PC-3 (cell line): ENCODE measurements around the gene ITGAV. TPM values are rescaled to one million over a fixed set of nuclear protein-coding genes. Genes with fewer than 3 reads are reported as not detected.

Experiments used
- ATAC-seq: fragments of 200-7000 bp; cut with Tn5 transposase; 2 replicates; pipeline ENCODE4 v1.9.1; 2020; ENCODE audit warnings: mild to moderate bottlenecking, moderate library complexity
- BruUV-seq: library from RNA; stranded (reverse); fragments of 400-500 nt; replicated peaks from 2 replicates; lab custom pipeline; 2021; lab: Mats Ljungman, UMichigan
- CTCF ChIA-PET: fragments of 300-600 bp; sonication (Branson Sonifier 250); formaldehyde crosslinking; loops from one replicate; lab custom pipeline; 2022; ENCODE audit warnings: antibody characterized with exemption; lab: Charles Lee
- POLR2A ChIA-PET: fragments of 300-600 bp; sonication (Branson Sonifier 250); formaldehyde crosslinking; loops from one replicate; lab custom pipeline; 2022; ENCODE audit warnings: antibody characterized with exemption; ENCODE audit not compliant: unreplicated experiment; lab: Charles Lee
- DNase-seq: peaks from one replicate; pipeline ENCODE4 v3.0.0-alpha.2; 2015
- H2AFZ ChIP-seq: fragments of 300-600 bp; sonication (generic); 2 replicates; pipeline ENCODE4 v1.6.0; 2016; ENCODE audit warnings: antibody characterized with exemption, low read length
- H3F3A ChIP-seq: fragments of 300-600 bp; sonication (generic); one replicate; pipeline ENCODE4 v1.6.0; 2017; ENCODE audit warnings: antibody characterized with exemption, low read length, control low read depth, mild to moderate bottlenecking; ENCODE audit not compliant: unreplicated experiment
- H3K27ac ChIP-seq: fragments of 300-600 bp; sonication (generic); 2 replicates; pipeline ENCODE4 v1.5.1; 2016; ENCODE audit warnings: mild to moderate bottlenecking, low read length
- H3K27me3 ChIP-seq: fragments of 300-600 bp; sonication (generic); 2 replicates; pipeline ENCODE4 v1.6.1; 2016; ENCODE audit warnings: low read length, mixed read lengths
- H3K36me3 ChIP-seq: fragments of 300-600 bp; sonication (generic); 2 replicates; pipeline ENCODE4 v1.6.1; 2016; ENCODE audit warnings: low read depth, mixed run types, low read length, mixed read lengths
- H3K4me1 ChIP-seq: fragments of 300-600 bp; sonication (generic); 2 replicates; pipeline ENCODE4 v1.5.1; 2016; ENCODE audit warnings: low read length; ENCODE audit not compliant: insufficient read depth
- H3K4me2 ChIP-seq: fragments of 300-600 bp; sonication (generic); 2 replicates; pipeline ENCODE4 v1.6.0; 2016; ENCODE audit warnings: low read length
- H3K4me3 ChIP-seq: fragments of 300-600 bp; sonication (generic); 2 replicates; pipeline ENCODE4 v1.5.1; 2016; ENCODE audit warnings: mild to moderate bottlenecking, low read length, mixed read lengths
- H3K79me2 ChIP-seq: fragments of 300-600 bp; sonication (generic); 2 replicates; pipeline ENCODE4 v1.6.1; 2017; ENCODE audit warnings: low read length, mixed read lengths
- H3K9ac ChIP-seq: fragments of 300-600 bp; sonication (generic); 2 replicates; pipeline ENCODE4 v1.6.0; 2016; ENCODE audit warnings: mild to moderate bottlenecking, low read length
- H3K9me2 ChIP-seq: fragments of 300-600 bp; sonication (generic); replicated peaks from 2 replicates; pipeline ENCODE4 v1.6.1; 2016; ENCODE audit warnings: mixed run types, low read length, mixed read lengths
- H3K9me3 ChIP-seq: fragments of 300-600 bp; sonication (generic); 2 replicates; pipeline ENCODE4 v1.6.1; 2016; ENCODE audit warnings: low read length, mixed read lengths
- H4K20me1 ChIP-seq: fragments of 300-600 bp; sonication (generic); 2 replicates; pipeline ENCODE4 v1.6.1; 2016; ENCODE audit warnings: low read length, mixed read lengths
- EZH2 ChIP-seq: fragments of 300-600 bp; sonication (generic); IDR thresholded peaks from one replicate; pipeline ENCODE4 v1.6.1; 2017; ENCODE audit warnings: antibody characterized with exemption, mild to moderate bottlenecking, low read length; ENCODE audit not compliant: unreplicated experiment
- EZH2phosphoT487 ChIP-seq: fragments of 300-600 bp; sonication (generic); IDR thresholded peaks from 2 replicates; pipeline ENCODE4 v1.6.1; 2018; ENCODE audit warnings: mild to moderate bottlenecking, antibody characterized with exemption, low read length, borderline replicate concordance
- intact Hi-C: fragments of 100-400 bp; cut with micrococcal nuclease; formaldehyde crosslinking; loops from 2 replicates; pipeline ENCODE4 v1.9.0; 2023
- total RNA-seq: library from RNA; depleted of rRNA; stranded (reverse); fragments of >200 nt; gene quantifications from 2 replicates; pipeline ENCODE4 v1.2.3, GENCODE V29; 2014
- TF ChIP-seq, protein P1 (sequence below): fragments of 300-600 bp; sonication (generic); conservative IDR thresholded peaks from 2 replicates; pipeline ENCODE4 v1.5.1; 2017; ENCODE audit warnings: antibody characterized with exemption, low read depth, mild to moderate bottlenecking, low read length

ITGAV gene
- total RNA-seq, 1 experiment from 2014 or later: 23.5 TPM

DNA sequence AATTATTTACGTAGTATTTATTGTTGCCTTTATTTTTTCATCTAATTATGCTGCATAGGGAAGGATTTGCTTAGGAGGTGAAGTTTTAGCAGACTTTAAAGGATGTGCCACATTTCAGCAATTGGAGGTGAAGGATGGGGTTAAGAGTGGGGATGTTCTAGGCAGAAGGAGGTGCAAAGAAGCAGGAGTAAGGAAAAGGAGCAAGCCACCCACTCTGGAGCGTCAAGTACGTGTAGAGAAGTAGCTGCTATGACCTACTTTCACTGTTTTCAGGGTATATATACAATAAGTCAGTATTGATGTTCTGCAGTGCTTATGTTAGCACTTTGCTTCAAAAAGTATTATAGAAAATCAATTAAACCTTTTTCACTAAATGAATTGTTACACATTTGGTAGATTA lies 34.4 kb downstream of the ITGAV start:
- Histone ChIP-seq H3K4me2 (no peak overlapping the region), H3K9me2 (no peaks in the 10 kb centered on the region), H3K27me3 (no peaks in the 10 kb centered on the region), H3K27ac (no peak overlapping the region), H2AFZ (no peak overlapping the region), H3K4me1 (no peaks in the 10 kb centered on the region), H4K20me1 (no peaks in the 10 kb centered on the region), H3F3A (no peaks in the 10 kb centered on the region), H3K79me2 (no peaks in the 10 kb centered on the region), H3K36me3 (no peaks in the 10 kb centered on the region), H3K4me3 (no peak overlapping the region), H3K9me3 (no peaks in the 10 kb centered on the region), H3K9ac (no peak overlapping the region)
- ChIA-PET POLR2A (interaction anchor here (0.7 kb wide), 1 partner anchor 80 kb away, joined by 3 read pairs; no protein-coding TSS in a partner anchor), CTCF (no interaction called here)
- intact Hi-C loops: no loop called here
- TF ChIP-seq EZH2phosphoT487 (no peak), EZH2 (no peak)
- TF ChIP-seq, protein P1, sequence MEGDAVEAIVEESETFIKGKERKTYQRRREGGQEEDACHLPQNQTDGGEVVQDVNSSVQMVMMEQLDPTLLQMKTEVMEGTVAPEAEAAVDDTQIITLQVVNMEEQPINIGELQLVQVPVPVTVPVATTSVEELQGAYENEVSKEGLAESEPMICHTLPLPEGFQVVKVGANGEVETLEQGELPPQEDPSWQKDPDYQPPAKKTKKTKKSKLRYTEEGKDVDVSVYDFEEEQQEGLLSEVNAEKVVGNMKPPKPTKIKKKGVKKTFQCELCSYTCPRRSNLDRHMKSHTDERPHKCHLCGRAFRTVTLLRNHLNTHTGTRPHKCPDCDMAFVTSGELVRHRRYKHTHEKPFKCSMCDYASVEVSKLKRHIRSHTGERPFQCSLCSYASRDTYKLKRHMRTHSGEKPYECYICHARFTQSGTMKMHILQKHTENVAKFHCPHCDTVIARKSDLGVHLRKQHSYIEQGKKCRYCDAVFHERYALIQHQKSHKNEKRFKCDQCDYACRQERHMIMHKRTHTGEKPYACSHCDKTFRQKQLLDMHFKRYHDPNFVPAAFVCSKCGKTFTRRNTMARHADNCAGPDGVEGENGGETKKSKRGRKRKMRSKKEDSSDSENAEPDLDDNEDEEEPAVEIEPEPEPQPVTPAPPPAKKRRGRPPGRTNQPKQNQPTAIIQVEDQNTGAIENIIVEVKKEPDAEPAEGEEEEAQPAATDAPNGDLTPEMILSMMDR: no peak
- DNase-seq (no peak), ATAC-seq (no peak)
- BruUV-seq: no TSS peak

DNA sequence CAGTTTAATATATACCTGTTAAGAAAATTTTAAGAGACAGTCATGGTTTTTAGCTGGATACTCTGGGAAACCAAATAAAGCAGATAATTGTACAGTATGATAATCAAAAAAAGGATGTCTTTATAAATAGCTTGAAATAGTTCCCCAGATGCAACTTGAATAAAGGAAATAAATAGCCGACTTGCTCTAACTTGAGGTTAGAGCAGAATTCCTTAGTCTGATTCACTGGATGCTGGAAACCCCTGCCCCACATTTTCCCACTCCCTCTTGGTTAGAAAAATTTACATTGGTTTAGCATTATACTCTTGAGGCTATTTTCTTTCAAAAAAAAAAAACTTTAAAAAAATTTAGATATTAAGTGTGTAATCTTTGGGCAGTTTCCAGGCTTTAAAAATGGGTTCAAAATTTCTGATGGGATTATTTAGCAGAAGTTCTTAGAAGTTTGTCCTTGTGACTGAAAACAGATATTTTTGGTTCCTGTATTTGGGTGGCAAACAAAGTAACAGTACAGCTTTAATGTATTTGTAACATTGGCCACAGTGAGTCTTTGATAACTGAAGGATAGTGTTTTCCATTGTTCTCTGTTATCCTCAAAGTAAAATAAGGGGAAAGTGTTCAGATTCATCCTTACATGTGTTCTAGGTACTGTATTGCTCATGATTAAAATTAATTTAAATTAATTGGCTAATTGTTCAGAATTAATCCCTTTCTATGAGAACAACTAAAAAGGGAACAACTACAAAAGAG lies 39.6 kb downstream of the ITGAV start:
- no peak for ATAC-seq
- Histone ChIP-seq H3K79me2 (no peaks in the 10 kb centered on the region), H3K4me2 (no peak overlapping the region), H3K4me1 (no peaks in the 10 kb centered on the region), H3K9me2 (no peaks in the 10 kb centered on the region), H3K27ac (no peak overlapping the region), H3K9me3 (no peaks in the 10 kb centered on the region), H3K4me3 (no peak overlapping the region), H4K20me1 (no peaks in the 10 kb centered on the region), H3K36me3 (no peaks in the 10 kb centered on the region), H2AFZ (no peak overlapping the region), H3K27me3 (no peaks in the 10 kb centered on the region), H3F3A (no peaks in the 10 kb centered on the region), H3K9ac (no peak overlapping the region)
- ChIA-PET POLR2A (no interaction called here), CTCF (no interaction called here)
- no TSS peak for BruUV-seq
- no peak for DNase-seq
- intact Hi-C loops: no loop called here
- no peak for TF ChIP-seq EZH2
- TF ChIP-seq, protein P1: no peak
- TF ChIP-seq EZH2phosphoT487: no peak

DNA sequence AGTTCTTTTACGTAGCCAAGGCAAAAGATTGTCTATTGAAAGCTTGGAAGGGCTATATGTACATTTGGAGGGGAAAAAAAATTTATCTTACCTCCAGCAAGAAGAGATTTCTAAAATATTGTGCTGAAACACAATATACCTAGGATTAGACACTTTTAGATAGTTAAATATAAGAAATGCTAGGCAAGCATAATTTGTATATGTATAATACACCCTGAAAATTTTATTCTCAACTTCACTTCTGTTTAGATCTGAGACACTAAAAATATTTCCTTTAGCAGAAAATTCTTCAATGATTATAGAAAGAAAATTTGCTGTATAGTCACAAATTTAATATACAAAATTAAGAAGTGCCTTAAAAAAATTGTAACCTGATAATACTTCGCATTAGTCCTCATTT lies 42.6 kb downstream of the ITGAV start:
- no peak for ATAC-seq
- TF ChIP-seq, protein P1: no peak
- TF ChIP-seq EZH2: no peak
- TF ChIP-seq EZH2phosphoT487: no peak
- H3K27me3 ChIP-seq: no peaks in the 10 kb centered on the region
- intact Hi-C loops: no loop called here
- no peaks in the 10 kb centered on the region for H3K36me3 ChIP-seq
- POLR2A ChIA-PET: no interaction called here
- H3K4me2 ChIP-seq: no peak overlapping the region
- no peak overlapping the region for H3K4me3 ChIP-seq
- no peaks in the 10 kb centered on the region for H3F3A ChIP-seq
- no peak overlapping the region for H2AFZ ChIP-seq
- H4K20me1 ChIP-seq: no peaks in the 10 kb centered on the region
- no peaks in the 10 kb centered on the region for H3K79me2 ChIP-seq
- DNase-seq: no peak
- no TSS peak for BruUV-seq
- no peaks in the 10 kb centered on the region for H3K9me2 ChIP-seq
- H3K27ac ChIP-seq: no peak overlapping the region
- no peak overlapping the region for H3K9ac ChIP-seq
- H3K4me1 ChIP-seq: no peaks in the 10 kb centered on the region
- no peaks in the 10 kb centered on the region for H3K9me3 ChIP-seq
- CTCF ChIA-PET: no interaction called here
